ENCODE results near the gene BTBD10.

DNA sequence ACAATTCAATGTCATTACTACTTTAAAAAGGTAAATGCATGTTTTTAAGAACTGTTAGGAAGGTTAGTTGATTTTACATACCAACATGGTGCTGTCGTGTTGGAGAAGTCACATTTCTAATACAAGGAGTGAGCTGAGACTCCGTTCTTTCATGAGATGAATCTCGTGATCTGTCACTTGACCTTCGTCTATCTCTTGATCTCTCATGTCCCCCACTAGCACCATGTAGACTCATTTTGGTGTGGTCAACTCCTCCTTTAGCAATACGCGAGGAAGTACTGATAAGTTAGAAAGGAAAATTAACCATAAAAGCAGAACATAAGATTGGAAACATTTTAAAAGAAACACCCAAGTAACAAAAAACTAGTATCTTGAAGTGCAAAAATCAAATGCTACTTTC, 41.5 kb downstream of the BTBD10 start:
- TF ChIP-seq, protein P1, sequence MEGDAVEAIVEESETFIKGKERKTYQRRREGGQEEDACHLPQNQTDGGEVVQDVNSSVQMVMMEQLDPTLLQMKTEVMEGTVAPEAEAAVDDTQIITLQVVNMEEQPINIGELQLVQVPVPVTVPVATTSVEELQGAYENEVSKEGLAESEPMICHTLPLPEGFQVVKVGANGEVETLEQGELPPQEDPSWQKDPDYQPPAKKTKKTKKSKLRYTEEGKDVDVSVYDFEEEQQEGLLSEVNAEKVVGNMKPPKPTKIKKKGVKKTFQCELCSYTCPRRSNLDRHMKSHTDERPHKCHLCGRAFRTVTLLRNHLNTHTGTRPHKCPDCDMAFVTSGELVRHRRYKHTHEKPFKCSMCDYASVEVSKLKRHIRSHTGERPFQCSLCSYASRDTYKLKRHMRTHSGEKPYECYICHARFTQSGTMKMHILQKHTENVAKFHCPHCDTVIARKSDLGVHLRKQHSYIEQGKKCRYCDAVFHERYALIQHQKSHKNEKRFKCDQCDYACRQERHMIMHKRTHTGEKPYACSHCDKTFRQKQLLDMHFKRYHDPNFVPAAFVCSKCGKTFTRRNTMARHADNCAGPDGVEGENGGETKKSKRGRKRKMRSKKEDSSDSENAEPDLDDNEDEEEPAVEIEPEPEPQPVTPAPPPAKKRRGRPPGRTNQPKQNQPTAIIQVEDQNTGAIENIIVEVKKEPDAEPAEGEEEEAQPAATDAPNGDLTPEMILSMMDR (conservative IDR thresholded peaks at IDR 0.05; ENCODE audit: low read depth, low read length) = no peak
- no peak for TF ChIP-seq EZH2 (IDR thresholded peaks at IDR 0.05; ENCODE audit: borderline replicate concordance, low read depth, low read length, poor library complexity, severe bottlenecking)

All from A673 (cell line).